HG02938 (cell line): Measurements from ENCODE around the gene TMEM121.
A peak's percentile ranks its signal among the peaks of the same experiment; 100 is the strongest.

Experiments used
- ATAC-seq: cut with Tn5 transposase; IDR thresholded peaks from one replicate; pipeline ENCODE4 v1.9.1; 2021; ENCODE audit warnings: mild to moderate bottlenecking, moderate library complexity; ENCODE audit not compliant: unreplicated experiment

The TMEM121 gene

DNA sequence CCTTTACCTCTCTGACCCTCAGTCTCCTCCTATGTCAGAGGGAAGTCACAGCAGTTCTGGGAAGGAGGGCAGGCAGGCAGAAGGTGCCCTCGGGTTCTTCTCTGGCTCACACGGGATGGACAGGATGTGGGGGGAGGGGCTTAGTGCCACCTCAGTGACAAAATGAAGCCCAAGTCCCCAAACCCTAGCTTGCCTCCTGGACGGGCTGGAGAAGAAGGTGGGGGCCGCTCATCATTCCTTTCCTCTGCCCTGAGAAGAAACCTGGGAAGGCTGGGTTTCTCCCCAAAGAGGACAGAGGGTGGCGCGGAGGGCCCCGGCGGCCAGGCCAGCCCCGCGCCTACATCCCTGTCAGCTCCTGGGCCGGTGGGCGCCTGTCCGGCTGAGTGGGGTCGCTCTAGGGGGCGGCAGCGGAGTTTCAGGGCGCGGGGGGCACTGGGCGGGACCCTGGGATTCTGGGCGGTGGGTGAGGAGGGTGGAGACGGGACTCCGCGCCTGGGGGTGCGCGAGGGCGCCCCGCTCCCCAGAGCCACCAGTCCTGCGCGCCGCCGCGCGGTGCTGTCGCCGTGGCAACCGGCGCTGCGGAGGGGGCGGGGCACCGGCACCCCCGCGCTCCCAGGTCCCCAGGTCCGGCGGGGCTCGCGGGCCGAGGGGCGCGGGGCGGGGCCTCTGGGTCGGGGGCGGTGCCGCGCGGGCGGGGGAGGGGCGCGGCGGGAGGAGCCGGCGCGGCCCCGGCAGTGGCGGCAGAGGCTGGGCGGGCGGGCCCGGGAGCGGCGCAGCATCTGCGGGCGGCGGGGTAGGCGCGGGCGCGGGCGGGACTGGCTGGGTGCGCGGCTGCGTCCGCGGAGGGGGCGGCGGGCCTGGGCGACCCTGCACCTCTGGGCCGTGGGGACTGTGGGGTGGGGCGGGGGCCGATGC, at the start of gene TMEM121:
TMEM121 (plus strand) TSS at position 723 of the 915 bp plus-strand sequence. CDS start 2,252 bp downstream, outside the sequence.
- no peak for ATAC-seq

- ATAC-seq = no peak
Measured at GRCh38 chr14:105476831-105477659, 49.3 kb upstream of the TMEM121 start.

- no peak for ATAC-seq
Measured at GRCh38 chr14:105477660-105478397, 48.6 kb upstream of the TMEM121 start.

DNA sequence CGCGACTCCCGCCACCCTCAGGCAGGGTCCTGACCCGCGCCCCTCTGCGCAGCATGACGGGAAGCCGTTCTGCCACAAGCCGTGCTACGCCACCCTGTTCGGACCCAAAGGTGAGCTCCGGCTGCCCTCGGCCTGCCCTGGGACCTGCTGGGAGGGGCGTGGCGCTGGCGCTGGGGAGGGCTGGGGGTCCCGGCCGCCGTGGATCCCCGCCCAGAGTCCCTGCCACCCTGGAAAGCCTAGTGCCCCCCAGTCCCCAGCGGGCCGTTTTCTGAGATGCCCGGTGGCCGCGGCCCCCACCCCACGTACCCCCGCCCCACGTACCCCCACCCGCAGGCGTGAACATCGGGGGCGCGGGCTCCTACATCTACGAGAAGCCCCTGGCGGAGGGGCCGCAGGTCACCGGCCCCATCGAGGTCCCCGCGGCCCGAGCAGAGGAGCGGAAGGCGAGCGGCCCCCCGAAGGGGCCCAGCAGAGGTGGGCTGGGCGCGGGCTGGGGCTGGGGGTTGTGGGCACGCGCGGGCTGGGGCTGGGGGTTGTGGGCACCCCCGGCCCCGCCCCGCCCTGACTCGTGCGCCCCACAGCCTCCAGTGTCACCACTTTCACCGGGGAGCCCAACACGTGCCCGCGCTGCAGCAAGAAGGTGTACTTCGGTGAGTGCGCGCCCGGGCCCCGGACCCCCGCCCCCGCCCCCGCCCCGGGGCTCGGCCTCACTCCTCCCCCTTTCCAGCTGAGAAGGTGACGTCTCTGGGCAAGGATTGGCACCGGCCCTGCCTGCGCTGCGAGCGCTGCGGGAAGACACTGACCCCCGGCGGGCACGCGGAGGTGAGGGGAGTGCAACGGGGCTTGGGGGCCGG, 47.8 kb upstream of the TMEM121 start:
- ATAC-seq = no peak

- no peak for ATAC-seq
Measured at GRCh38 chr14:105479431-105480158, 46.8 kb upstream of the TMEM121 start.

GRCh38 chr14:105480199-105480746, 46.1 kb upstream of the TMEM121 start:
- ATAC-seq = no peak

GRCh38 chr14:105480807-105481801, 45.3 kb upstream of the TMEM121 start:
- ATAC-seq = peak; percentile 40

- peak; percentile 58 for ATAC-seq
Measured at GRCh38 chr14:105481886-105482457, 44.4 kb upstream of the TMEM121 start.

DNA sequence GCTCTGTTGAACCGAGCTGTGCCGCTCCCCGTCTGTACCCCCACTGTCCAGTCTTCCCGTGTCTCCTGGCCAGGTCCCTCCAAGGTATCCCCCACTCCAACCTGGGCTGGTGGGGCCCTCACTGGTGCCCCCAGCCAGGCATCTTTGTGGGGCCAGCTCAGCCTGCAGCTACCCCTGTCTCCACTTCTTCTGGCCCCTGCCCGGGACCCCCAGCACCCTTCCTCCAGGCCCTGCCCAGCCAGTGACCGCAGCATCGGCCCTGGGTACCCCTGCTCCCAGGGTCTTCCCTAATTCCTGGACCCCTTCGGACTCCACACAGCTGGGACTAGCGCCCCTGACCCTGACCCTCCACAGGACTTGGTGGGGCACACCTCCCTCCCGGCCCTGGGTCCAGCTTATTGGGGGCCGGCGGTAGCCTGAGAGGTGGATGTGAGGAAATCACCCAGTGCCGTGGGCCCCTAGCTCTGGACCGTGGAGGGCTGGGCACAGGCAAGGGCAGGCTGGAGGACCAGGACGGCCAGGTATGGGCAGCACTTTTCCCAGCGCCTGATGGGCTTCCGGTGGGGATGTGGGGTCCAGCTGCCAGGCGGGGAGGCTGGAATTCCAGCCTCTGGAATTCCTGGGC, 43.8 kb upstream of the TMEM121 start:
- no peak for ATAC-seq

- ATAC-seq = no peak
Measured at GRCh38 chr14:105483300-105484068, 42.9 kb upstream of the TMEM121 start.

GRCh38 chr14:105484069-105484996, 42.0 kb upstream of the TMEM121 start:
- no peak for ATAC-seq

DNA sequence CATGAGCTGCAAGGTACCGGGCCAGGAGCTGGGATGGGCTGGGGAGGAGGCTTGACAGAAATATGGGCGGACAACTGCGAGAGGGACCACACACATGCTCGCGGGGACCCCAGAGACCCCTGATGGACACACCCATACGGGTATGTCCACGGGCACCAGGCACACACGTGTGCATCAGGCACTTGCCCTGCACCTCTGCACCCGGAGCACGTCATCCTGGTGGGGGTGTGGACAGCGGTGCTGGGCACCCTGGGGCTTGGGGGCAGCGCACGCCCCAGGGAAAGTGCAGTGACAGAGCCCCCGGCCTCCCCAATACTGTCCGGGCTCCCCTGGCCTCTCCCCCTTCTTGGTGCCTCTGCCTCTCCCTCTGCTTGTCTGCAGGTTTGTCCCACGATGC, 41.4 kb upstream of the TMEM121 start:
- ATAC-seq = no peak

DNA sequence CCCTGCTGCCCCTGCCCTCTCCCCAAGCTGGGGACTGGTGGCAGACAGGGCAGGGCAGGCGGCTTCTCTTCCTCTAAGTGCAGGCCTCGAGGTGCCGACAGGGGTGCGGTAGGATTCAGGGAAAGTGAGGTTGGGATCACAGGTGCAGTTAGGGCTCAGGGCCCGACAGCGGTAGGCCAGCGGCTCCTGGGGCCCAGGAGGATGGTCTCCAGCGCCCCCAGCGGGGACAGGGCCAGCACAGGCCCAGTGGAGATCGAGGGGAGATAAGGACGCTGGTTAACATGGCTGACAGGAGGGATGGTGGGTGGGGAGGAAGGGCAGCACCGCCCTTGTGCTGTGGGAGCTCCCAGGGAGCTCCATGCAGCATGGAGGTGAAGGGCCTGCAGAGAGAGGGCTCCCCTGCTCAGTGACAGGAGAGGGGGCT, 40.6 kb upstream of the TMEM121 start:
- no peak for ATAC-seq

GRCh38 chr14:105486163-105486973, 40.0 kb upstream of the TMEM121 start, which contains the start of gene CRIP1:
Gene CRIP1, plus strand, starts transcription at chr14:105486886. Its CDS starts 374 bp downstream, at chr14:105487260.
- no peak for ATAC-seq
